SU-DHL-6 (cell line): ENCODE results near the gene GALNT12.

Experiments used
- H2AFZ ChIP-seq: fragments of 200-600 bp; sonication (generic); 2 replicates; pipeline ENCODE4 v1.6.1; 2014; ENCODE audit warnings: low read depth, mild to moderate bottlenecking, moderate library complexity, mixed read lengths, antibody characterized with exemption, low read length; ENCODE audit not compliant: severe bottlenecking
- H3F3A ChIP-seq: fragments of 200-600 bp; shearing (Covaris generic); 2 replicates; pipeline ENCODE4 v1.6.0; 2016; ENCODE audit warnings: antibody characterized with exemption, mild to moderate bottlenecking; ENCODE audit not compliant: insufficient read depth
- H3K27ac ChIP-seq: fragments of 200-600 bp; sonication (generic); 2 replicates; pipeline ENCODE4 v1.5.1; 2016; ENCODE audit warnings: low read depth, mild to moderate bottlenecking, low read length, moderate library complexity, mixed read lengths
- H3K27me3 ChIP-seq: fragments of 200-600 bp; sonication (generic), shearing (Covaris generic); 2 replicates; pipeline ENCODE4 v1.6.0; 2014; ENCODE audit warnings: mild to moderate bottlenecking, low read length
- H3K36me3 ChIP-seq: fragments of 200-600 bp; sonication (generic); 2 replicates; pipeline ENCODE4 v1.6.1; 2014; ENCODE audit warnings: mild to moderate bottlenecking, low read length, mixed read lengths
- H3K4me2 ChIP-seq: fragments of 300-600, 200-600 bp; shearing (Covaris generic), sonication (generic); 2 replicates; pipeline ENCODE4 v1.6.0; 2014; ENCODE audit warnings: low read length, low read depth, mild to moderate bottlenecking; ENCODE audit not compliant: poor library complexity, severe bottlenecking
- H3K4me3 ChIP-seq: fragments of 200-600 bp; sonication (generic); 2 replicates; pipeline ENCODE4 v1.5.1; 2014; ENCODE audit warnings: antibody characterized with exemption, low read length, mild to moderate bottlenecking, mixed read lengths; ENCODE audit not compliant: insufficient read depth, poor library complexity, severe bottlenecking
- H3K79me2 ChIP-seq: fragments of 200-600 bp; sonication (generic); 2 replicates; pipeline ENCODE4 v1.6.1; 2014; ENCODE audit warnings: mild to moderate bottlenecking, low read length, moderate library complexity; ENCODE audit not compliant: insufficient read depth
- H3K9ac ChIP-seq: fragments of 200-600 bp; sonication (generic); 2 replicates; pipeline ENCODE4 v1.7.0; 2014; ENCODE audit warnings: mild to moderate bottlenecking, low read length
- H3K9me2 ChIP-seq: fragments of 200-600 bp; sonication (generic); replicated peaks from 2 replicates; pipeline ENCODE4 v1.6.1; 2014; ENCODE audit warnings: low read length; ENCODE audit not compliant: insufficient read depth
- H3K9me3 ChIP-seq: fragments of 200-600 bp; sonication (generic); 2 replicates; pipeline ENCODE4 v1.6.1; 2014; ENCODE audit warnings: low read length, mixed read lengths; ENCODE audit not compliant: insufficient read depth
- H4K20me1 ChIP-seq: fragments of 200-600 bp; sonication (generic); 2 replicates; pipeline ENCODE4 v1.6.1; 2014; ENCODE audit warnings: low read depth, mild to moderate bottlenecking, antibody characterized with exemption, low read length, moderate library complexity, mixed read lengths
- CTCF ChIP-seq: fragments of 200-600 bp; sonication (generic); IDR thresholded peaks from one replicate; pipeline ENCODE4 v1.5.1; 2017; ENCODE audit warnings: antibody characterized with exemption, mild to moderate bottlenecking, low read length, moderate library complexity; ENCODE audit not compliant: insufficient read depth, poor library complexity, severe bottlenecking
- EZH2phosphoT487 ChIP-seq: fragments of 200-600 bp; sonication (generic), shearing (Covaris generic); conservative IDR thresholded peaks from 2 replicates; pipeline ENCODE4 v1.6.1; 2018; ENCODE audit warnings: mild to moderate bottlenecking, antibody characterized with exemption, low read length, moderate library complexity, mixed read lengths

The GALNT12 gene

GRCh38 chr9:98783518-98784226 lies 23.8 kb upstream of the GALNT12 start:
- no peaks in the 10 kb centered on the region for H4K20me1 ChIP-seq
- H3K9ac ChIP-seq = no peak overlapping the region
- no peak overlapping the region for H3K4me2 ChIP-seq
- H3K27ac ChIP-seq = no peak overlapping the region
- H3K9me2 ChIP-seq = no peaks in the 10 kb centered on the region
- no peaks in the 10 kb centered on the region for H3K9me3 ChIP-seq
- H3F3A ChIP-seq = no peaks in the 10 kb centered on the region
- H2AFZ ChIP-seq = no peak overlapping the region
- no peaks in the 10 kb centered on the region for H3K36me3 ChIP-seq
- no peaks in the 10 kb centered on the region for H3K27me3 ChIP-seq
- no peaks in the 10 kb centered on the region for H3K79me2 ChIP-seq
- H3K4me3 ChIP-seq = no peak overlapping the region
- TF ChIP-seq CTCF = no peak
- no peak for TF ChIP-seq EZH2phosphoT487

- H3K27ac ChIP-seq = no peak overlapping the region
- no peaks in the 10 kb centered on the region for H3K79me2 ChIP-seq
- no peaks in the 10 kb centered on the region for H3F3A ChIP-seq
- H3K27me3 ChIP-seq = no peaks in the 10 kb centered on the region
- H3K4me2 ChIP-seq = no peak overlapping the region
- H2AFZ ChIP-seq = no peak overlapping the region
- H3K9me3 ChIP-seq = no peaks in the 10 kb centered on the region
- no peaks in the 10 kb centered on the region for H3K36me3 ChIP-seq
- H3K4me3 ChIP-seq = no peak overlapping the region
- H3K9me2 ChIP-seq = no peaks in the 10 kb centered on the region
- no peak for TF ChIP-seq CTCF
- no peak for TF ChIP-seq EZH2phosphoT487
- H4K20me1 ChIP-seq = no peaks in the 10 kb centered on the region
- no peak overlapping the region for H3K9ac ChIP-seq
Observed at GRCh38 chr9:98784831-98785806, 22.4 kb upstream of the GALNT12 start.

DNA sequence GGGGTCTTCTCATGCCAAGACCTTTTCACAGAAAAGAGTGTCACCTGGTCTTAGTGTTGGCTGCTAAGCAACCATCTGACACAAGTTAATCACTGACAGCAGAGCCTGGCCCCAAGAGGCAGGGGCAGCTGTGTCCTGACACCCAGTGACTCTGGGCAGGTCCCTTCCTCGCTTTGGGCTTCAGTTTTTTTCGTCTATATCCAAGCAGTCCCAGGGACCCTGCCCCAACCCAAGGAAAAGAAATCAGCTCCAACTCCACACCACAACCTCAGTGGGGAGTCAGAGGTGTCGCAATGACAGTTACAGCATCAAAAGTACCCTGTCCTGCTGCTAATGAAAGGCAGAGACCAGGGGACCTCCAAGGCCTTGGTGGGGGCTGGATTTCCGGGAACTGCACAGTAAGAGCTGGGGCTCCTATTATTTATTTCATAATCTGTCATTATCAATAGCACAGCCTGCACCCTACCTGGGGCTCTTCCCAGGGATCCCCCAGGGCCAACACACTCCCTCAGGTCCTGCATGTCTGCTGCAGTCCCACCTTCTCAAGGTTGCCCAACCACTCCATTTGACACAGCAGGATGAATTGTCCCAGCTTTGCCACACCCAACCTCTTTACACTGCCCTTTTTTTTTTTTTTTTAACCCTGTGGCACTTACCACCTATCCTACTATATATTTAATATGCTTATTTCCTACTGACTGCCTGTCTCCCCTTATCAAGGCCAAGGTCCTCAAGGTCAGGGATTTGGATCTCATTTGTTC lies 20.5 kb upstream of the GALNT12 start:
- no peaks in the 10 kb centered on the region for H3K79me2 ChIP-seq
- H3F3A ChIP-seq = no peaks in the 10 kb centered on the region
- H3K9me2 ChIP-seq = no peaks in the 10 kb centered on the region
- H3K9me3 ChIP-seq = no peaks in the 10 kb centered on the region
- no peak overlapping the region for H3K4me2 ChIP-seq
- TF ChIP-seq CTCF (no peak), EZH2phosphoT487 (no peak)
- no peak overlapping the region for H3K27ac ChIP-seq
- no peak overlapping the region for H2AFZ ChIP-seq
- no peaks in the 10 kb centered on the region for H4K20me1 ChIP-seq
- H3K9ac ChIP-seq = no peak overlapping the region
- no peak overlapping the region for H3K4me3 ChIP-seq
- H3K36me3 ChIP-seq = no peaks in the 10 kb centered on the region
- H3K27me3 ChIP-seq = no peaks in the 10 kb centered on the region
